ENCODE results near the gene TMEM72. TPM values are rescaled to one million over a fixed set of nuclear protein-coding genes. Genes with fewer than 3 reads are reported as not detected.

TMEM72 gene
- total and polyA plus RNA-seq, 2 of the 13 experiments (the other 11 are each of a cell fraction or from before 2014, with no cell fraction given): 0.04 TPM; not detected in 1

DNA sequence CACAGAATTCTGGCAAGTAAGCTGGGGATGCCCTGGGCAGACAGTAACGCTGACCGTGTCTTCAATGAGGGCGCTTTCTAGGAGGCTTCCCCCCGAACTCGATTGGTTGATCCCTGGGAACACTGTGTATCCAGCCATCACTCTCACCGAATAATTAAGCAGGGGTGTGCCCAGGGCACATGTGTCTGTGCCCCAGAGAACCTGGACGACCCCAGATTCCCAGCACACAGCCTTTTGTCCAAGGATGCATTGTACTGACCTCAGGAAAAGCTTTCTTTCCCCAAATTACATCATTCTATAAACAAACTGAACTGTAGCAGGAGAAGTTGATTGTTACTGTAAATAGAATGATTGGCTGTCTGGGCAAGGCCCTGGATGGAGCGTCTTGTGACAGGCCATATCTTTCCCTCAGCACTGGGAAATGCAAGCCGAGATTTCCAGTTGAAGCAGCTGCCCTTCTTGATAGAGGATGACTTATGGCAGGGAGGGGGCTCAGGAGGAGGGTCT is 74.1 kb downstream of the TMEM72 start (continued):
- no peak for TF ChIP-seq SOX6 (IDR thresholded peaks at IDR 0.05)
- TF ChIP-seq SOX6 (CRISPR knock-in tag; IDR thresholded peaks at IDR 0.05): peak; percentile 73
- no peak for TF ChIP-seq EP300 (IDR thresholded peaks at IDR 0.05; ENCODE audit: low read depth in 2 of 2, low read length in 2 of 2)
- no peak for TF ChIP-seq EP300 (CRISPR knock-in tag; IDR thresholded peaks at IDR 0.05; ENCODE audit: borderline replicate concordance)

DNA sequence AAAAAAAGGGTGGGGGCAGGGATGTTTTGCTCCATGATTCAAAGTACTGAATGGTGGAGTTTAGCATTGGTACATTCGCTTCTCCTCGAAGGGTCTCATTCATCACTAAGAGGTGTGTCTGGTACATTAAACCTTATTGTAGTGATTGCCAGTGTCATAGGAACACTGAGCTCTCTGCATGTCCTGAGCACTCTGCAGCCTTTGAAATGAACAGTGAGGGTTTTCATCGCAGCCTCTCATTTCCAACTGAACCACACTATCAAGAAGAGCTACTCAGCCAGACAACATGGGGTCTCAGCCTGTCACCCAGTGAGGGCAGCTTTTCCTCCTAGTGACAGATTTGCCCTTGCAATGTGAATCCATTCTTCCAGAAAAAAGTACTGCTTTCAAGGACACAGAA is 75.0 kb downstream of the TMEM72 start:
- H3K36me3 ChIP-seq (replicated peaks in 1 of 2; ENCODE audit: control insufficient read depth in 1 of 2, insufficient read depth in 2 of 2, low read length in 2 of 2): peaks cover 9 to 43% of the 10 kb centered on the region in 2 experiments; a peak in 4 of 5 replicates
- no peaks in the 10 kb centered on the region for H4K20me1 ChIP-seq (ENCODE audit: insufficient read depth, low read length)
- no TSS peak for BruUV-seq (replicated peaks)
- H3K9me3 ChIP-seq (ENCODE audit: low read length): no peaks in the 10 kb centered on the region
- no peak for FAIRE-seq
- H3K79me2 ChIP-seq (ENCODE audit: insufficient read depth, low read length): peaks cover 4% of the 10 kb centered on the region
- H3K4me3 ChIP-seq (replicated peaks in 1 of 3; ENCODE audit: insufficient read depth in 1 of 3, low read depth in 2 of 3, low read length in 3 of 3): no peak overlapping the region
- intact Hi-C loops (cut with micrococcal nuclease; ENCODE audit: unreplicated experiment): no loop called here
- peaks cover 63% of the 10 kb centered on the region for H3K4me1 ChIP-seq (ENCODE audit: insufficient read depth, low read length)
- DNase-seq (ENCODE audit: low spot score): no peak
- no peak overlapping the region for H2AFZ ChIP-seq (ENCODE audit: low read length)
- POLR2A ChIA-PET: interaction anchor here (2.1 to 12.6 kb wide), 3 partner anchors 5 to 27 kb away, joined by 6 to 863 read pairs (median 863); partner anchors contain the start of genes DEPP1 and RASSF4
- CTCF ChIA-PET (ENCODE audit: low intra/inter-chr PET ratio, low total read pairs): no interaction called here
- H3K27me3 ChIP-seq (ENCODE audit: control insufficient read depth in 1 of 2, insufficient read depth in 2 of 2, low read length in 2 of 2): no peaks in the 10 kb centered on the region
- in situ Hi-C loops (cut with HindIII; ENCODE audit: extremely low pct_ligation_motif_present, low pct_unique_long_range_greater_than_20kb): no loop called here
- WGBS (ENCODE audit: low lambda C conversion rate): 96% methylated on average over 3 of the region's 3 CpGs
- H3K9ac ChIP-seq (ENCODE audit: insufficient read depth, low read depth, low read length): no peak overlapping the region
- H3K27ac ChIP-seq (ENCODE audit: extremely low read length, insufficient read depth, low read length): no peak overlapping the region
- ATAC-seq: no peak
- H3K4me2 ChIP-seq (ENCODE audit: low read depth, low read length): no peak overlapping the region
- TF ChIP-seq RERE (CRISPR knock-in tag; IDR thresholded peaks at IDR 0.05; ENCODE audit: low read depth) (no peak), TSC22D2 (CRISPR knock-in tag; IDR thresholded peaks at IDR 0.05; ENCODE audit: borderline replicate concordance) (no peak)
- TF ChIP-seq, protein P1, sequence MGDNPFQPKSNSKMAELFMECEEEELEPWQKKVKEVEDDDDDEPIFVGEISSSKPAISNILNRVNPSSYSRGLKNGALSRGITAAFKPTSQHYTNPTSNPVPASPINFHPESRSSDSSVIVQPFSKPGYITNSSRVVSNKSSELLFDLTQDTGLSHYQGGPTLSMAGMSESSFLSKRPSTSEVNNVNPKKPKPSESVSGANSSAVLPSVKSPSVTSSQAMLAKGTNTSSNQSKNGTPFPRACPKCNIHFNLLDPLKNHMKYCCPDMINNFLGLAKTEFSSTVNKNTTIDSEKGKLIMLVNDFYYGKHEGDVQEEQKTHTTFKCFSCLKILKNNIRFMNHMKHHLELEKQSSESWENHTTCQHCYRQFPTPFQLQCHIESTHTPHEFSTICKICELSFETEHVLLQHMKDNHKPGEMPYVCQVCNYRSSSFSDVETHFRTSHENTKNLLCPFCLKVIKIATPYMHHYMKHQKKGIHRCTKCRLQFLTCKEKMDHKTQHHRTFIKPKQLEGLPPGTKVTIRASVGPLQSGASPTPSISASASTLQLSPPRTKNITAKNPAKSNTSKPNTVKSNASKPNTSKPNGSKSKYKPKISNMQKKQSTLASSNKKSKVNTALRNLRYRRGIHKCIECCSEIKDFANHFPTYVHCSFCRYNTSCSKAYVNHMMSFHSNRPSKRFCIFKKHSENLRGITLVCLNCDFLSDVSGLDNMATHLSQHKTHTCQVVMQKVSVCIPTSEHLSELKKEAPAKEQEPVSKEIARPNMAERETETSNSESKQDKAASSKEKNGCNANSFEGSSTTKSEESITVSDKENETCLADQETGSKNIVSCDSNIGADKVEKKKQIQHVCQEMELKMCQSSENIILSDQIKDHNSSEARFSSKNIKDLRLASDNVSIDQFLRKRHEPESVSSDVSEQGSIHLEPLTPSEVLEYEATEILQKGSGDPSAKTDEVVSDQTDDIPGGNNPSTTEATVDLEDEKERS (CRISPR knock-in tag; IDR thresholded peaks at IDR 0.05): no peak
- TF ChIP-seq, protein P2, sequence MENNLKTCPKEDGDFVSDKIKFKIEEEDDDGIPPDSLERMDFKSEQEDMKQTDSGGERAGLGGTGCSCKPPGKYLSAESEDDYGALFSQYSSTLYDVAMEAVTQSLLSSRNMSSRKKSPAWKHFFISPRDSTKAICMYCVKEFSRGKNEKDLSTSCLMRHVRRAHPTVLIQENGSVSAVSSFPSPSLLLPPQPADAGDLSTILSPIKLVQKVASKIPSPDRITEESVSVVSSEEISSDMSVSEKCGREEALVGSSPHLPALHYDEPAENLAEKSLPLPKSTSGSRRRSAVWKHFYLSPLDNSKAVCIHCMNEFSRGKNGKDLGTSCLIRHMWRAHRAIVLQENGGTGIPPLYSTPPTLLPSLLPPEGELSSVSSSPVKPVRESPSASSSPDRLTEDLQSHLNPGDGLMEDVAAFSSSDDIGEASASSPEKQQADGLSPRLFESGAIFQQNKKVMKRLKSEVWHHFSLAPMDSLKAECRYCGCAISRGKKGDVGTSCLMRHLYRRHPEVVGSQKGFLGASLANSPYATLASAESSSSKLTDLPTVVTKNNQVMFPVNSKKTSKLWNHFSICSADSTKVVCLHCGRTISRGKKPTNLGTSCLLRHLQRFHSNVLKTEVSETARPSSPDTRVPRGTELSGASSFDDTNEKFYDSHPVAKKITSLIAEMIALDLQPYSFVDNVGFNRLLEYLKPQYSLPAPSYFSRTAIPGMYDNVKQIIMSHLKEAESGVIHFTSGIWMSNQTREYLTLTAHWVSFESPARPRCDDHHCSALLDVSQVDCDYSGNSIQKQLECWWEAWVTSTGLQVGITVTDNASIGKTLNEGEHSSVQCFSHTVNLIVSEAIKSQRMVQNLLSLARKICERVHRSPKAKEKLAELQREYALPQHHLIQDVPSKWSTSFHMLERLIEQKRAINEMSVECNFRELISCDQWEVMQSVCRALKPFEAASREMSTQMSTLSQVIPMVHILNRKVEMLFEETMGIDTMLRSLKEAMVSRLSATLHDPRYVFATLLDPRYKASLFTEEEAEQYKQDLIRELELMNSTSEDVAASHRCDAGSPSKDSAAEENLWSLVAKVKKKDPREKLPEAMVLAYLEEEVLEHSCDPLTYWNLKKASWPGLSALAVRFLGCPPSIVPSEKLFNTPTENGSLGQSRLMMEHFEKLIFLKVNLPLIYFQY (CRISPR knock-in tag; IDR thresholded peaks at IDR 0.05; ENCODE audit: borderline replicate concordance): no peak
- TF ChIP-seq, protein P3, sequence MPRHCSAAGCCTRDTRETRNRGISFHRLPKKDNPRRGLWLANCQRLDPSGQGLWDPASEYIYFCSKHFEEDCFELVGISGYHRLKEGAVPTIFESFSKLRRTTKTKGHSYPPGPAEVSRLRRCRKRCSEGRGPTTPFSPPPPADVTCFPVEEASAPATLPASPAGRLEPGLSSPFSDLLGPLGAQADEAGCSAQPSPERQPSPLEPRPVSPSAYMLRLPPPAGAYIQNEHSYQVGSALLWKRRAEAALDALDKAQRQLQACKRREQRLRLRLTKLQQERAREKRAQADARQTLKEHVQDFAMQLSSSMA (CRISPR knock-in tag; IDR thresholded peaks at IDR 0.05): no peak
